ENCODE data around the gene RERG.

RERG gene

DNA sequence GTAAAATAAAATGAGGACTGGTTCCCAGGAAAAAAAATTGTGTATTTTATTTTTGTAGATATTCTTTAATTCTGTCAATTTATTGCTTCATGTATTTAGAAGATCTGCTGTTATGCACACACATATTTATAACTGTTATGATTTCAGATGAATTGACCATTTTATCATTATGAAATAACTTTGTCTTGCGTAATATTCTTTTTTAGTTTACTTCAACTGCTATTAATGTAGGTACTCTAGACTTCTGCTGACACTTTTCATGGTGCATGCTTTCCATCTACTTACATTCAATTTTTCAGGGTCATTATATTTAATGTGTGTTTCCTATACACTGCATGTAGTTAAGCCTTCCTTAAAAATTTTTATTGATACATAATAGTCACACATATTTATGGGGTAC, 162.1 kb downstream of the RERG start:
- FAIRE-seq (no peak), DNase-seq (ENCODE audit: extremely low spot score, insufficient read length, low read depth) (no peak)
